SK-N-SH (cell line): Measurements from ENCODE around the gene DNAJB8. TPM values are rescaled to one million over a fixed set of nuclear protein-coding genes. Genes with fewer than 3 reads are reported as not detected.

Source experiments
- CTCF ChIA-PET: fragments of 300-600, 350-600 bp; formaldehyde crosslinking; extraction: SDS; loops from one replicate; lab custom pipeline; 2021; lab: Yijun Ruan, JAX
- POLR2A ChIA-PET: fragments of 350-600 bp; sonication (Branson Sonifier 250); formaldehyde crosslinking; extraction: SDS; loops from one replicate; lab custom pipeline; 2020; ENCODE audit warnings: antibody characterized with exemption, inconsistent platforms; lab: Yijun Ruan, JAX
- DNase-seq: peaks from one replicate; pipeline ENCODE4 v3.0.0; 2012
- H2AFZ ChIP-seq: fragments of 200-600 bp; sonication (generic); 2 replicates; pipeline ENCODE4 v1.8.1; 2016; ENCODE audit warnings: antibody characterized with exemption, mild to moderate bottlenecking, low read depth
- H3F3A ChIP-seq: fragments of 200-600 bp; sonication (generic); replicated peaks from 2 replicates; pipeline ENCODE3; 2016; ENCODE audit warnings: antibody characterized with exemption, mild to moderate bottlenecking; ENCODE audit not compliant: insufficient read depth
- H3K27ac ChIP-seq, 2 experiments: fragments of 200-500 bp in 1 of 2; fragments of 200-600 bp in 1 of 2; sonication (Bioruptor generic) in 1 of 2; sonication (generic), shearing (Covaris generic) in 1 of 2; 2 replicates each; pipeline versions ENCODE4 v1.5.1 to v1.6.1; 2014 to 2016; ENCODE audit warnings: low read depth in 2 of 2, inconsistent platforms in 1 of 2, low read length in 1 of 2, mild to moderate bottlenecking in 1 of 2, mixed read lengths in 1 of 2
- H3K27me3 ChIP-seq: fragments of 200-600 bp; sonication (generic), shearing (Covaris generic); 2 replicates; pipeline ENCODE4 v1.6.1; 2016; ENCODE audit warnings: mixed run types; ENCODE audit not compliant: insufficient read depth
- H3K36me3 ChIP-seq, 2 experiments: fragments of 200-500 bp in 1 of 2; fragments of 200-600 bp in 1 of 2; sonication (Bioruptor generic) in 1 of 2; sonication (generic) in 1 of 2; replicated peaks in 1 of 2; 2 replicates each; pipeline versions ENCODE3 to v1.5.1; 2014 to 2016; ENCODE audit warnings: low read length in 1 of 2, mild to moderate bottlenecking in 1 of 2; ENCODE audit not compliant: insufficient read depth in 2 of 2, control insufficient read depth in 1 of 2
- H3K4me1 ChIP-seq, 2 experiments: fragments of 200-500 bp in 1 of 2; fragments of 200-600 bp in 1 of 2; sonication (Bioruptor generic) in 1 of 2; sonication (generic), shearing (Covaris generic) in 1 of 2; 2 replicates each; pipeline versions ENCODE4 v1.5.1 to v1.6.1; 2014 to 2016; ENCODE audit warnings: low read depth in 1 of 2, low read length in 1 of 2, mixed run types in 1 of 2; ENCODE audit not compliant: insufficient read depth in 2 of 2, control insufficient read depth in 1 of 2
- H3K4me2 ChIP-seq: fragments of 200-600 bp; sonication (generic), shearing (Covaris generic); 2 replicates; pipeline ENCODE4 v1.6.1; 2017; ENCODE audit warnings: mixed run types
- H3K4me3 ChIP-seq, 2 experiments: fragments of 200-500 bp in 1 of 2; fragments of 200-600 bp in 1 of 2; sonication (Bioruptor generic) in 1 of 2; sonication (generic), shearing (Covaris generic) in 1 of 2; 2 replicates each; pipeline versions ENCODE4 v1.5.1 to v1.8.1; 2014 to 2016; ENCODE audit warnings: low read depth in 2 of 2, inconsistent platforms in 1 of 2, low read length in 1 of 2, mild to moderate bottlenecking in 1 of 2, mixed read lengths in 1 of 2, moderate library complexity in 1 of 2
- H3K79me2 ChIP-seq: fragments of 200-600 bp; sonication (generic); 2 replicates; pipeline ENCODE4 v1.8.1; 2017; ENCODE audit warnings: mild to moderate bottlenecking; ENCODE audit not compliant: insufficient read depth
- H3K9ac ChIP-seq: fragments of 200-600 bp; sonication (generic); 2 replicates; pipeline ENCODE4 v1.6.1; 2017; ENCODE audit warnings: mixed run types
- H3K9me2 ChIP-seq: fragments of 200-600 bp; sonication (generic); 2 replicates; pipeline ENCODE4 v1.6.1; 2017; ENCODE audit warnings: mixed run types
- H3K9me3 ChIP-seq: fragments of 200-600 bp; sonication (generic); 2 replicates; pipeline ENCODE4 v1.6.1; 2017; ENCODE audit warnings: mixed run types, mild to moderate bottlenecking, moderate library complexity
- H4K20me1 ChIP-seq: fragments of 200-600 bp; sonication (generic); 2 replicates; pipeline ENCODE4 v1.6.1; 2017; ENCODE audit warnings: mild to moderate bottlenecking, mixed run types; ENCODE audit not compliant: insufficient read depth
- ELF1 ChIP-seq: IDR thresholded peaks from 2 replicates; pipeline ENCODE4 v1.4.0; 2012
- EP300 ChIP-seq, 2 experiments: IDR thresholded peaks; 2 replicates each; pipeline versions ENCODE4 v1.4.0 to v1.6.1; 2012; ENCODE audit warnings: borderline replicate concordance in 1 of 2, low read depth in 1 of 2, low read length in 1 of 2
- JUND ChIP-seq: IDR thresholded peaks from 2 replicates; pipeline ENCODE4 v1.4.0; 2012
- MEF2A ChIP-seq: IDR thresholded peaks from 2 replicates; pipeline ENCODE4 v1.4.0; 2012; ENCODE audit warnings: low read depth, borderline replicate concordance
- NFIC ChIP-seq: IDR thresholded peaks from 2 replicates; pipeline ENCODE4 v1.4.0; 2012; ENCODE audit warnings: borderline replicate concordance
- RAD21 ChIP-seq: IDR thresholded peaks from 2 replicates; pipeline ENCODE4 v1.6.1; 2012; ENCODE audit warnings: mild to moderate bottlenecking, low read length
- RCOR1 ChIP-seq: fragments of 150-350 bp; IDR thresholded peaks from 2 replicates; pipeline ENCODE4 v1.6.1; 2017; ENCODE audit warnings: antibody characterized with exemption, low read length
- RFX5 ChIP-seq: IDR thresholded peaks from 2 replicates; pipeline ENCODE4 v1.6.1; 2012; ENCODE audit warnings: mild to moderate bottlenecking, improper control_type of control experiment, low read length
- RXRA ChIP-seq: IDR thresholded peaks from 2 replicates; pipeline ENCODE4 v1.4.0; 2012; ENCODE audit warnings: low read depth, mild to moderate bottlenecking, borderline replicate concordance
- SIN3A ChIP-seq: IDR thresholded peaks from 2 replicates; pipeline ENCODE4 v1.6.1; 2012; ENCODE audit warnings: low read depth, mild to moderate bottlenecking, low read length, moderate library complexity, borderline replicate concordance
- SMC3 ChIP-seq: IDR thresholded peaks from 2 replicates; pipeline ENCODE4 v1.6.1; 2012; ENCODE audit warnings: low read depth, low read length, improper control_type of control experiment
- TAF1 ChIP-seq: IDR thresholded peaks from 2 replicates; pipeline ENCODE4 v1.6.1; 2012; ENCODE audit warnings: low read depth, mild to moderate bottlenecking, low read length, moderate library complexity, borderline replicate concordance
- TCF12 ChIP-seq: IDR thresholded peaks from 2 replicates; pipeline ENCODE4 v1.4.0; 2012
- TEAD4 ChIP-seq: IDR thresholded peaks from 2 replicates; pipeline ENCODE4 v1.4.0; 2012; ENCODE audit warnings: mild to moderate bottlenecking, borderline replicate concordance; ENCODE audit not compliant: insufficient read depth
- YY1 ChIP-seq: IDR thresholded peaks from 2 replicates; pipeline ENCODE4 v1.4.0; 2012; ENCODE audit warnings: low read depth, mild to moderate bottlenecking
- WGBS: methylation state at CpG from one replicate; pipeline ENCODE4 v1.1.6; 2017; ENCODE audit warnings: low lambda C conversion rate; 5-methylcytosine and 5-hydroxymethylcytosine counted together
- polyA plus RNA-seq, 3 experiments: library from polyadenylated mRNA; depleted of rRNA; stranded (reverse); fragments of >200 nt; gene quantifications; 2 replicates each; pipeline ENCODE4 v1.2.3, GENCODE V29; 2012
- TF ChIP-seq, protein P1 (sequence below): IDR thresholded peaks from 2 replicates; pipeline ENCODE4 v1.4.0; 2012; ENCODE audit warnings: low read depth, borderline replicate concordance
- TF ChIP-seq, protein P2 (sequence below): fragments of 150-350 bp; IDR thresholded peaks from 2 replicates; pipeline ENCODE4 v1.6.1; 2016; ENCODE audit warnings: mild to moderate bottlenecking, low read depth, low read length
- TF ChIP-seq, protein P3 (sequence below): fragments of 150-350 bp; IDR thresholded peaks from 2 replicates; pipeline ENCODE4 v1.6.1; 2017; ENCODE audit warnings: antibody characterized with exemption, low read length, low read depth, borderline replicate concordance
- TF ChIP-seq, protein P4 (sequence below): fragments of 200-600 bp; sonication (generic); IDR thresholded peaks from 2 replicates; pipeline ENCODE4 v1.6.1; 2017; ENCODE audit warnings: antibody characterized with exemption, mild to moderate bottlenecking, moderate library complexity

Gene DNAJB8
- polyA plus RNA-seq, 1 of the 3 experiments (the other 2 are of a cell fraction): not detected

DNA sequence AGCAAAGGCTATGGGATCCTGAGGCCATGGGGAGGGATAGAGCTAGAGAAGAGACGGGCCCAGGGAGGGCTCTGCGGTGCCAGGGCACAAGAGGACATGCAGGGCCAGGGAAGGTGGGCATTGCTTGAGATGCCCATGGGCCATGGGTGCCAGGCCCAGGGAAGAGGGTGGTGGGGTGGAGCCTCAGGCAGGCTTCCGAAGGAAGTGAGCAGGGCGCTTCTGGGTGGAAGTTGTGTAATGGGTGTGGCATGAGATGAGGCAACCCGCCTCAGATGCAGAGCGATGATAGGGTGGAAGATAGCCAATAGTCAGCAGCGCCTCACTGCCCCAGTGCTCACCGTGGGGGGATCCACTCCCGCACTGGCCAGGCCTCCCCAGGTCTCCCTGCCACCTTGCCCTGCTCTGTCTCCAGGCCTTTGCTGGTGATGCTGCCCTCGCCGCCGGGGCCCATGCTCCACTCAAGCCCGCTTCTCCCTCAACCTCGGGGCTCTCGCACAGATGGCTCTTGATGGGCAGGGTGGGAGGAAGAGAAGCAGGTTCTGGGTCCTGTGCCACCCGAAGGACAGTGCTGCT, 51.4 kb downstream of the DNAJB8 start:
- H3K27me3 ChIP-seq: no peaks in the 10 kb centered on the region
- POLR2A ChIA-PET: interaction anchor here (0.9 to 3.8 kb wide), 17 partner anchors 10 to 178 kb away, joined by 3 to 41 read pairs (median 8); partner anchors contain the start of gene GATA2
- CTCF ChIA-PET: interaction anchor here (1.0 to 2.3 kb wide), 10 partner anchors 11 to 245 kb away, joined by 3 to 23 read pairs (median 6); no protein-coding TSS in a partner anchor

More for the DNA sequence above, 51.4 kb downstream of the DNAJB8 start:
- no peaks in the 10 kb centered on the region for H3K36me3 ChIP-seq
- no peak overlapping the region for H3K9ac ChIP-seq
- no peaks in the 10 kb centered on the region for H3K9me2 ChIP-seq
- no peak for TF ChIP-seq TAF1
- no peak for TF ChIP-seq RFX5
- TF ChIP-seq MEF2A: no peak
- no peak for TF ChIP-seq ELF1
- TF ChIP-seq JUND: no peak
- TF ChIP-seq, protein P1, sequence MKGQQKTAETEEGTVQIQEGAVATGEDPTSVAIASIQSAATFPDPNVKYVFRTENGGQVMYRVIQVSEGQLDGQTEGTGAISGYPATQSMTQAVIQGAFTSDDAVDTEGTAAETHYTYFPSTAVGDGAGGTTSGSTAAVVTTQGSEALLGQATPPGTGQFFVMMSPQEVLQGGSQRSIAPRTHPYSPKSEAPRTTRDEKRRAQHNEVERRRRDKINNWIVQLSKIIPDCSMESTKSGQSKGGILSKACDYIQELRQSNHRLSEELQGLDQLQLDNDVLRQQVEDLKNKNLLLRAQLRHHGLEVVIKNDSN: no peak
- no peak for TF ChIP-seq EP300 (IDR thresholded peaks at IDR 0.05; ENCODE audit: borderline replicate concordance in 1 of 2, low read depth in 1 of 2, low read length in 1 of 2)
- TF ChIP-seq, protein P2, sequence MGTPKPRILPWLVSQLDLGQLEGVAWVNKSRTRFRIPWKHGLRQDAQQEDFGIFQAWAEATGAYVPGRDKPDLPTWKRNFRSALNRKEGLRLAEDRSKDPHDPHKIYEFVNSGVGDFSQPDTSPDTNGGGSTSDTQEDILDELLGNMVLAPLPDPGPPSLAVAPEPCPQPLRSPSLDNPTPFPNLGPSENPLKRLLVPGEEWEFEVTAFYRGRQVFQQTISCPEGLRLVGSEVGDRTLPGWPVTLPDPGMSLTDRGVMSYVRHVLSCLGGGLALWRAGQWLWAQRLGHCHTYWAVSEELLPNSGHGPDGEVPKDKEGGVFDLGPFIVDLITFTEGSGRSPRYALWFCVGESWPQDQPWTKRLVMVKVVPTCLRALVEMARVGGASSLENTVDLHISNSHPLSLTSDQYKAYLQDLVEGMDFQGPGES: no peak
- no peak for TF ChIP-seq TCF12
- TF ChIP-seq NFIC: no peak
- TF ChIP-seq SIN3A: no peak
- TF ChIP-seq, protein P3, sequence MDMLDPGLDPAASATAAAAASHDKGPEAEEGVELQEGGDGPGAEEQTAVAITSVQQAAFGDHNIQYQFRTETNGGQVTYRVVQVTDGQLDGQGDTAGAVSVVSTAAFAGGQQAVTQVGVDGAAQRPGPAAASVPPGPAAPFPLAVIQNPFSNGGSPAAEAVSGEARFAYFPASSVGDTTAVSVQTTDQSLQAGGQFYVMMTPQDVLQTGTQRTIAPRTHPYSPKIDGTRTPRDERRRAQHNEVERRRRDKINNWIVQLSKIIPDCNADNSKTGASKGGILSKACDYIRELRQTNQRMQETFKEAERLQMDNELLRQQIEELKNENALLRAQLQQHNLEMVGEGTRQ: no peak
- no peak for TF ChIP-seq RXRA
- no peak for TF ChIP-seq SMC3
- no peak for TF ChIP-seq RCOR1
- no peak for TF ChIP-seq TEAD4
- no peak for TF ChIP-seq RAD21
- TF ChIP-seq, protein P4, sequence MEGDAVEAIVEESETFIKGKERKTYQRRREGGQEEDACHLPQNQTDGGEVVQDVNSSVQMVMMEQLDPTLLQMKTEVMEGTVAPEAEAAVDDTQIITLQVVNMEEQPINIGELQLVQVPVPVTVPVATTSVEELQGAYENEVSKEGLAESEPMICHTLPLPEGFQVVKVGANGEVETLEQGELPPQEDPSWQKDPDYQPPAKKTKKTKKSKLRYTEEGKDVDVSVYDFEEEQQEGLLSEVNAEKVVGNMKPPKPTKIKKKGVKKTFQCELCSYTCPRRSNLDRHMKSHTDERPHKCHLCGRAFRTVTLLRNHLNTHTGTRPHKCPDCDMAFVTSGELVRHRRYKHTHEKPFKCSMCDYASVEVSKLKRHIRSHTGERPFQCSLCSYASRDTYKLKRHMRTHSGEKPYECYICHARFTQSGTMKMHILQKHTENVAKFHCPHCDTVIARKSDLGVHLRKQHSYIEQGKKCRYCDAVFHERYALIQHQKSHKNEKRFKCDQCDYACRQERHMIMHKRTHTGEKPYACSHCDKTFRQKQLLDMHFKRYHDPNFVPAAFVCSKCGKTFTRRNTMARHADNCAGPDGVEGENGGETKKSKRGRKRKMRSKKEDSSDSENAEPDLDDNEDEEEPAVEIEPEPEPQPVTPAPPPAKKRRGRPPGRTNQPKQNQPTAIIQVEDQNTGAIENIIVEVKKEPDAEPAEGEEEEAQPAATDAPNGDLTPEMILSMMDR: no peak
- TF ChIP-seq YY1: no peak
- WGBS: 78% methylated on average over 11 of the region's 16 CpGs
- no peaks in the 10 kb centered on the region for H3K9me3 ChIP-seq
- H3K79me2 ChIP-seq: no peaks in the 10 kb centered on the region
- H3K4me3 ChIP-seq: no peak overlapping the region
- DNase-seq: peak; percentile 57
- H2AFZ ChIP-seq: no peak overlapping the region
- no peak overlapping the region for H3K4me2 ChIP-seq
- no peaks in the 10 kb centered on the region for H4K20me1 ChIP-seq
- no peaks in the 10 kb centered on the region for H3F3A ChIP-seq
- peaks cover 0 to 81% of the 10 kb centered on the region in 2 experiments; a peak in 1 of 4 replicates for H3K4me1 ChIP-seq
- peak overlapping the region in 1 of 2 experiments; percentile 100; a peak in 3 of 4 replicates for H3K27ac ChIP-seq
